SK-N-DZ (cell line): ENCODE data around the gene HOATZ.

ENCODE experiments used
- DNase-seq: peaks from one replicate; pipeline ENCODE4 v3.0.0-alpha.2; 2015; ENCODE audit warnings: low spot score

Gene HOATZ

DNA sequence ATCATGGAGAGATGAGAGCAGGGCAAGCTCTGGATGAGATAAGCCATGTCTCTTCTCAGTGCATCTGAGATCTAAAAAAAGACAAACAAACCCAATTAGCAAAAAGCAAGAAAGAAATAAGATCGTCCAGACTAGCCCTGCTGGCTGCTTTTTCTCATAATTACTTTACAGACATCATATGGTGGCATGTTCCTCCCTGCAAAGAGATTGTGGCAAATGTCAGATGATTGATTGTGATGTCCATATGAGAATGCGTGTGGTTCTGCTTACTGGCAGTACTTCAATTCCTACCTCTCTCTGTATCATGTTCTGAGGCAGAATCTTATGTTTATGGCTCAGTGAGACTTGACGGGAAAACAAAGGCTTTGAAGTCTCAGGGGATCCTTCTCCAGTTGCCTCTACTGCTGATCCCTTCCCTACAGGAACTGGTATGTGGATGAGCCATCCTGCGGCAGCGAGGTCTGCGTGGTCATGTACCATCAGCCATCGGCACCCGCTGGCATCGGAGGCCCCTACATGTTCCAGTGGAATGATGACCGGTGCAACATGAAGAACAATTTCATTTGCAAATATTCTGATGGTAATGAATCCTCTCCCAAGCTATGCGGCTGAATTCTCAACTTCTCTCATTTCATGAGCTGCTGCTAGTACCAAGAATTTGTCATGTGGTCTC, 34.8 kb downstream of the HOATZ start:
- DNase-seq, result peak; percentile 97

DNA sequence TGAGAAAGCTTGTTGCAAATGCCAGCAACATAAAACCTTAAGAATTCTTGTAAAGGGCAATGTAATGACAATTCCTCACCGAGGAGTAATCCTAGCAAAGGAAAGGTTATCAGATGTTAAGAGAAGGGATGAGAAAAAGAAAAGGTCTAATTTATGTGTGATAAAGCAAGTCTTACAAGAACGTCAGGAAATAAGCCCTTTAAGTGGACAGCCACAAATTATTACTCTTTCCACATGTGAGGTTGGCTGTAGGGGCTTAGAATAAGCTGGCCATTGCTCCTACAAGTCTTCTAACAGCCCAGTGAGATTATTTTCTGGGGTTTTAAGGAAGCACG, 35.3 kb downstream of the HOATZ start:
- no peak for DNase-seq

DNA sequence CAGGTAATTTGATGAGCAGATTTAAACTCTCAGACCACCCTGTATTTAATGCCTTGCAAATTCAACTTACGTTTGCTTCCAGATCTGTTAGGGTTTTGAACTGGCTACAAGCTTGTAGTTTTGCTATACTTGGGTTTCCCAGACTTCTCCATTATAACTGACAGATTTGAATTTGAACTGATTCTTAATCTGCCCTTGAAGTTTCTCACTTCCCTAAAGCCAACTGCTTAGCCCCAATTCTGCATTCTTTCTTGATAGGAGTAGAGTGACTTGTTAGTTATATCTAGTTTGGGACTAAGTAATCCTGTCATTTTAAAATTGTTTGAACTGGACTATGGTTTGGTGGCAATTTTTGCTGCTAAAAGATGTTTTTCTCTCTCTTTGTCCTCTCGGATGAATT, 35.7 kb downstream of the HOATZ start:
- no peak for DNase-seq

DNA sequence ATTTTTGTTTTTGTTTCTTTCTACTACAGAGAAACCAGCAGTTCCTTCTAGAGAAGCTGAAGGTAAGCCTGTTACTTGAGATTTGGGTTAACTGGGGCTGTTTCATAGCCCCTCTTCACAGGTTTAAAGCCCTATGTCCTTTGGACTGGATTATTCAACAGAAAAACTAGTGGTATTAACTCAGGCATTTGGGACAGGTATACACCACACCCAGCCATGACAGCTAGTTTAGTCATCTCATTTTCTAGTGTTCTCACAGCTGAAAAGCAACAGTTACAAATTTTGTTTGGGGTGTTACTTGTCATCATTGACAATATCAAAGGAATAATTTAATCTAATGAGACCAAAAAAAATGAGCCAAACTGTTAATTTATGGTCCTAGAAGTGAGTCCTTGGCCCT, 40.0 kb downstream of the HOATZ start:
- no peak for DNase-seq

DNA sequence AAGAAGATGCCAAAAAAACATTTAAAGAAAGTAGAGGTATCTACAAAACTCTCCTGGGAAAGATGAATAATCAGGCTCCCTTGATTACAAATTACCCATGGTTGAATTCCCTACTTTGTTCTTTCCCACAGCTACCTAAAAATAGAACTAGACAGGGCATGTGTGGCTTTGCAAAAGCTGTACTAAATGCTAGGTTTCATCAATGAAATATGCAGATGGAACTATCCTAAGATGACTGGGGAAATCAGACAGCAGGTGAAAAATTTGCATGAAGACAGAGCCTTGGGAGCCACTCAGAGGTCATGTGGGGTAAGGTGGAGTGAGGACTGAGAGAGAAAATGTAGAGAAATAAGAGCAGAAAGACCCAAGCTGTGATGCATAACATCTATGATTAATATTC, 40.7 kb downstream of the HOATZ start:
- no peak for DNase-seq

DNA sequence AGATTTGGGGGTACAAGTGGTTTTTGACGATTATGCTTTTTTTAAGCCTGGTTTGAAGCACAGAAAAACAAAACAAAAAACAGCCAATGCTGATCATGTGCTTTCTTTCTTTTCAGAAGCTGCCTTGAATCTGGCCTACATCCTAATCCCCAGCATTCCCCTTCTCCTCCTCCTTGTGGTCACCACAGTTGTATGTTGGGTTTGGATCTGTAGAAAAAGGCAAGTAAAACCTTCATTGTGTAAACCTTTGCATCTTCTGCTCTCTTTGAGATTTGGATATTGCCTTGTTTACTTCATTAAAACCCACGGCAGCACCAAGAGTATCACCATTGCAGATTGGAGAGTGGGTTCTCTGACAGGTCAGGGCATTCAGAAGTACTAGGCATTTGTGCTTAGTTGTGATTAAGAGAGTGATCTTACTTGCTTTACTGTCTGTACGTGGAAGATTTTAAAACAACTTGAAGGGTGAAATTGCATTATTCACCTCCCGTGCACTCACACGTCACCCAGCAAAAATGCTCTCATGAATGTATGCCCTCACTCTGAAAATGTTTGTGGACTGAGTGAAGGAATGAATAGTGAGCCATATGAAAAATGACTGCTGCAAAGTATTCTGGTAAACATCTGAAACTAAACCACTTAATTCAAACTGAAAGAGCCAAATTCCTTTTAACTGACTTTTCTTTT, 43.0 kb downstream of the HOATZ start:
- no peak for DNase-seq

DNA sequence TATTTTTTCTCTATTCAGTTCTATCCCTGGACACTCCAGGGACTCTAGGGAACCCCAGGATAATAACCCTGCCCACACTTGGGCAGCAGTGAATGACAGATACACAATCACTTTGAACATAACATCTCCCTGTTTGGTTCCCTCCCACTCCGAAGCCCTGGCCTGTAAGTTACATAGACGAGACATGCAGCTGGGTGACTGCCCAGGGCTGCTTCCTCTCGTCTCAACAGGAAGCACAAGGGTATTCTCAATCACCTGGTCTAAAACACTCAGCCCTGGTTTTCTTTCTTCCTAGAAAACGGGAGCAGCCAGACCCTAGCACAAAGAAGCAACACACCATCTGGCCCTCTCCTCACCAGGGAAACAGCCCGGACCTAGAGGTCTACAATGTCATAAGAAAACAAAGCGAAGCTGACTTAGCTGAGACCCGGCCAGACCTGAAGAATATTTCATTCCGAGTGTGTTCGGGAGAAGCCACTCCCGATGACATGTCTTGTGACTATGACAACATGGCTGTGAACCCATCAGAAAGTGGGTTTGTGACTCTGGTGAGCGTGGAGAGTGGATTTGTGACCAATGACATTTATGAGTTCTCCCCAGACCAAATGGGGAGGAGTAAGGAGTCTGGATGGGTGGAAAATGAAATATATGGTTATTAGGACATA, 45.4 kb downstream of the HOATZ start:
- DNase-seq, result no peak

DNA sequence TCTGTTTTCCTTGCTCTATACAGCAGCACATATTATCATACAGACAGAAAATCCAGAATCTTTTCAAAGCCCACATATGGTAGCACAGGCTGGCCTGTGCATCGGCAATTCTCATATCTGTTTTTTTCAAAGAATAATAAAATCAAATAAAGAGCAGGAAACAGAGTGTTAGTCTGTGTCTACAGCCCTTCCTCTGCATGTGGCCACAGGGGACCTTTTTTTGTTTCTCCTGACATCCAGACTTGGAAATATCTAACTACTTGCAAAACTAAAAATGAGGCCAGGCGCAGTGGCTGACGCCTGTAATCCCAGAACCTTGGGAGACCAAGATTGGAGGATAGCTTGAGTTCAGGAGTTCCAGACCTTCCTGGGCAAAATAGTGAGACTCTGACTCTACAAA, 46.2 kb downstream of the HOATZ start:
- no peak for DNase-seq

DNA sequence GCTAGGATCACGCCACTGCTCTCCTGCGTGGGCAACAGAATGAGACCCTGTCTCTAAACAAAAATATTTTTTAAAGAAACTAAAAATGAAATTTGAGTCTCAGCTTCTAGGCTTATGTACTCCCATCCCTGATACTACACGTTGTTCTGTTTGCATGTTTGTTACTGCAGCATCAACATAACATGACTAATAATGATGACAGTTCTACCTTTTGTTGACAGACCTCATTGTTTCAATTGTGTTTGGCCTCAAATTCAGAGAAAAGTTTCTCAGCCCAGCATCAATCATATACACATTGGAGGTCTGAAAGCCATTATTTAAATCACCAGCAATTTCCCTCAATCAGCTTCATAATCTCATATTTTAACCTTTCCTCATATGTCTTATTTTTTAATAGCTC, 46.7 kb downstream of the HOATZ start:
- DNase-seq, result no peak

DNA sequence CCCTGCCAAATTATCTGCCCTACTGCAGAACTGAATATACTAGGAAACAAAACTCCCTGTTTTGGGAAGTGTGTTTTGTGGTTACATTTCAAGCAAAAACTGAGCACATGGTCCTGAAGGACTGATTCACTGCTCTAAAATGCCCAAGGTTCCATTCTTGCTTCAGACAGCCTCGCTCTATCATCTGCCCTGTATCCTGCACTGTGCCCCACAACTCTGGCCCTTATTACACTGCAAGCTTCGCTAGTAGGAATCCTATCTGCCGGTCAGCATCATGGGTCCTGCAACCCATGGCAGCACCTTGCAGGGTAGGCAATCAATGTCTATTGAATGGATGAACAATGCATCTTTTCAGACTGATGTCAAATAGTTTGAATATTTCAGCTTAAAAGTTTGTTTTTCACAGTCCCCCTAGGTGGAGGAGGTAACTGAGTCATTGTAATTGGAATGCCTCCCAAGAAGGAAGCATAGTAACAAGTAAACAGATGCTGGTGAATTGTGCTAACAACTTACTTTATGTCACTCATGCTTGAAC, 47.3 kb downstream of the HOATZ start:
- DNase-seq, result no peak

DNA sequence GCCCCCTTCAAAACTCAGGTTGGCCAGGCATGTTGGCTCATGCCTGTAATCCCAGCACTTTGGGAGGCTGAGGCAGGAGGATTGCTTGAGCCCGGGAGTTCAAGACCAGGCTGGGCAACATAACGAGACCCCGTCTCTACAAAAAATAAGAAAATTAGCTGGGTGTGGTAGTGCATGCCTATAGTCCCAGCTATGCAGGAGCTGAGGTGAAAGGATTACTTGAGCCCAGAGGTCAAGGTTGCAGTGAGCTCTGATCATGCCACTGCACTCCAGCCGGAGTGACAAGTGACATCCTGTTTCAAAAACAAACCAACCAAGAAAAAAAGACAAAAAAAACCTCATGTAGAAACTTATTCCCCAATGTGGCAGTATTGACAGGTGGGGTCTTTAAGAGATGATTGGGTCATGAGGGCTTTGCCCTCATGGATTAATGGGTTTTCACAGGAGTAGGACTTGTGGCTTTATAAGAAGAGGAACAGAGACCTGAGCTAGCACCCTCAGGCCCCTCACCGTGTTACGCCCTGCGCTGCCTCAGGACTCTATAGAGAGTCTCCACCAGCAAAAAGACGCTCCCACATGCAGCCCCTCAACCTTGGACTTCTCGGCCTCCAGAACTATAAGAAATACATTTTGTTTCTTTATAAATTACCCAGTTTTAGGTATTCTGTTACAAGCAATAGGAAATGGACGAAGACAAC, 48.3 kb downstream of the HOATZ start:
- no peak for DNase-seq

DNA sequence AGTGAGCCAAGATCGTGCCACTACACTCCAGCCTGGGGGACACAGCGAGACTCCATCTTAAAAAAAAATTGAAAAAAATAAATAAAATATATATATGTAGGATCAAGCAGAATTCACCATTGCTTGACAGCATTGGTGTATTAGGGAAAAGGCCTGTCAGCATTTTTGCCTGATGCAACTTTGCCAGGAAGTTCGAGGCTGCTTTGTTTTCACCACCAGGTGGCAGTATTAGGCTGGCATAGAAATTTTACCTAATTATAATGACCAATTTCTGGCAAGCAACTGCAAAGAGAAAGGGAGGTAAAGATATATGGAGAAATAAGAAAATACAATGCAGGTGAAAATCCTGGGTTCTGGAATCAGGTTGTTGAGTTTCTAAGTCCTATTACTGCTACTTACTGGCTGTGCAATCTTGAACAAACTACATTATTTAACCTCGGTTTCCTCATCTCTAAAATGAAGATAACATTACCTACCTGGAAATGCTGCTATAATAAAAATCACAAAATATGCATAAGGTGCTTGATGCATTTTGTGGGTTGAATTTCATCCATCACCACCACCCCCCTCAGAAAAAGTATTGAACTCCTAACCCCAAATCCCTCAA, 50.6 kb downstream of the HOATZ start:
- DNase-seq, result peak; percentile 35

DNA sequence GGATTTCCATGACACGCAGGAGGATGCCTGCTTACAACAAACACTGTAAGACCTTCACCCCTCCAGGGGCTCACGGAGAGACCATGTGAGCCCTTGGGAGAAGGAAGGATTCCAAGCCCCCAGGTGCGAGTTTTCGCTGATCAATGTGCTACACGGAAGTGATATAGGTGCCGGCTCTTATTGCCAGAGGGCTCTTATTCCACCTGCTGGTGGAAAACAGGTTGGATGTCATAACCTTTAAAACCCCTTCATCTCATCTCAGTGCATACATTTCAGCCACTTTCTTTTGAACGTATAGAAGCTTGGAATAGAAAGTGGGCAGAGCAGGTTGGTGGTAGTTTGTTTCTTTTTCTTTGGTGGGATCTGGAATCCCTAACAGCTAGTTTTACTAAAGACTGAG, 51.7 kb downstream of the HOATZ start:
- DNase-seq, result no peak

DNA sequence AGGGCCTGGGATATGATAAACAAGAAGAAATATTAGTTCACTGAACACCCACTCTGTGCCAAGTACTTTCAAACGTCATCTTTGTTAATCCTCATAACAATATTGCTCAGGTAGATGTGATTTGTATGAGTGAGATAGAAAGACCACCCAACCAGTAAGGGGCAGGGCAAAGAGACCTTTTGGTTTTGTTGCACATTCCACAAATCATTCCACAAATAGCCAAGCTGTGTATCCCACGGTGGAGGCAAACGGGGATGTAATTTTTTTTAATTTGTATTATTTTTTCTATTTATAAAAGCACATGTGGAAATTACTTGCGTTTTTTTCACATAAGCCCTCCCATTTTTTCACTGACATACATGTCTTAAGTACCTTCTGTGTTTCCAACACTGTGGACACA, 54.9 kb downstream of the HOATZ start:
- DNase-seq, result no peak

DNA sequence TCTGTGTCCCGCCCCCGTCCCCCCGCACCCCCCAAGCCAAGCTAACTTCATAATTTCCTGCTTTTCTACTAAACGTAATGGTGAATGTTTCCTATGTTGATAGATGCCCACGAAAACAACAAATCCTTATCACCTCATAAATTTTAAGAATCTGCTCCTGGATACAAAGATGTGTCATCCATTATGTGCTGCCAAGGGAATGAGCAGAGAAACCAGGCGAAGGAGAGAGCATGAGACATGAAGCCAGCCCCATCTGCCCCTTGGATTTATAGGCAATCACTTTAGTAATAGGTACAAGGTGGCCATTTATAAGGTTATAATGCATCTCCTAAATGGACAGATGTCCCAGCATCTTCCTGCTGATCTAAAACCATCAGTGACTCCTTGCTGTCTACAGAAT, 56.2 kb downstream of the HOATZ start:
- no peak for DNase-seq

DNA sequence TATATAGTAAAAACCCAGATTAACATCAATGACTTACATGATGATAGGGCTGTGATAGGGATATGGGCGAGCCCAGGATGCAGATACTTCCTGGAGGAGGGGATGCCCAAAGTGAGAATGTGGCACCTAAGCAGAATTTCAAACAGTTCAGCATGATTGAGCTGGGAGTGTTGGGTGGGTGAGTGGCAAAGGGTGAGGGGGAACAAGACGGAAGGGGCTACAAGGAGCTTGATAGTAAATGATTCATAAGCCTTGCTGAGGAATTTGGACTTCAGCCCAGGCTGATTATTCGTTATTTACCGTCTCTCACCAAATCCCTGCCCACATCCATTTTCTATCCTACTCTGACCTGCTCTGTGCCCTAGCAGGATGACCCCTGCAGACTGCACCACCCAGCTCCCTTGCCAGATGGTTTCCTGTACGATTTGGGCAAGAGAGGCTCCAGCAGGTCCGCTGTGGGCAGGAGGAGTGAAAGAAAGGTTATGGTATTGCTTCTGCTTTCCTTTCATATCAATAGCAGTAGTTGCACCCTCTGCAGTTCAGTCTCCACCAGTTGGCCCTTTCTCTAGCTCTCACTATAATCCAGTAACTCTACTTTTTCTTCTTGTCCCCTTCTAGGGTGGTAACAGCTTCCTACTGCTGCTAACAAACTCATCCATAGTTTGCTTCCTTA, 57.4 kb downstream of the HOATZ start:
- no peak for DNase-seq

DNA sequence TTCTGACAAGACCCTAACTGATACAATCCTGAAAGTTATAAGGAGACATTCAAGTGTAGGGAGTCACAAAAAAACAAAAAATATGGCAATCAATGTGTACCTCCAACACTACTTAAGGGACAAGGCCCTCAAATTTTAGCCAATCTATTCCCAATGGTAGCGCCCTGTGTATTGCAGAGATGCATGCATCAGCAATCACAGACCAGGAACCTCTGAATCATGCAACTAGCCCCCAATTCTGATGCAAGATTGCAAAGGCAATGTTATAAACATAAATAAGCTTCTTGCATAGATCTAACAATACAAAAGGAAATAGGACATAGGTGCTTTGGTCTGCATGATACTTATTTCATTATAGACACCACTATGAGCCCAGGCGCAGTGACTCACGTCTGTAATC, 58.0 kb downstream of the HOATZ start:
- DNase-seq, result no peak

DNA sequence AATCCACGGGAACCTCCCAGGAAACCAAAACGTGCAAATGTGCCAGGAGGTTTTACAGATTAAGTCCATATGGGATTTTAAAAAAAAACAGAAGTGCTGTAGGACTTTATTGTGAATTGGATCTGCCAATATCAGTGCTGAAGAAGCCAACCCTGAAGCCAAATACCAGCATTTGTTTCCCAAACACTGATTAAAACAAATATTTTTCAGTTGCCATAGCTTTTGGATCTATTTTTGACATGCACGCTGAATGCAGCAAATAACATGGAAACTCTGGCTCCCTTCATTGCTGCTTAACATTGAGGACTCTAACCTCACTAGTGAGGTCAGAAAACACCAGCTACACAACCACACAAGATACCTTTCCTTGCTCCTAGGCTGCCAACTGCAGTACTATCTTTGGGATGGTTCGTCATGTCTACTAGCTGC, 59.3 kb downstream of the HOATZ start:
- no peak for DNase-seq

DNA sequence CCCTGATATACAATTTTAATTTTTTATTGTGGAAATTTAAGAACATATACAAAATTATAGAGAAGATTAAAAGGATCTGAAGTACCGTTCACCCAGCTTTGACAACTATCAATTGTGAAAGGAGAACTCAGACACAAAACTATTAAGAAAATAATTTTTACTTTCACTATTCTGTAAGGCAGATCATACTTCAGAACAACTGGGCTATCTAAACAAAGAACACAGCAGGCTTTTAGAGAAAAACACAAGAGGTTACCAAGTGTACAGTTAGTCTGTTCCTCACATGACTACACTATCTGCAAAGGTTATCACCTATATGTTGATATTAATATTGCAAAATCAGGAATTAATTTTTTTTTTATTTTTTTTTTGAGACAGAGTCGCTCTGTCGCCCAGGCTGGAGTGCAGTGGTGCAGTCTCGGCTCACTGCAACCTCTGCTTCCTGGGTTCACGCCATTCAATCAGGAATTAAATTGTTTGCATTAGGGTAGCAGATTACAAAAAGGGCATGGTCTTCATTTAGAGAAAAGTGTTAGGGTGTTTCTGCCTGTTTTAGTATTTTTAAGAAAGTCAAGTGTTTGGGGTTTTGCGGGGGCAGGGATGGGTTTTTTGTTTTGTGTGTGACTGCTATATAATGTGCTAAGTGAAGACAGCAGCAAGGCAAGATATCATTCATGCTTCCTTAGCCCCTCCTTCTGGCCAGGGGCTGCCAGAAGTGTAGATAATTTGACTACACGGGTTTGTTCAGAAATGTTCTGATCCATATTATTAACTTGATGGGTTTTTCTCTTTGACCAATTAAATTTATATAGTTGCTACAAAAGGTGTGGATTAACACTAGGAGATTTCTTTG, 60.0 kb downstream of the HOATZ start:
- DNase-seq, result no peak

DNA sequence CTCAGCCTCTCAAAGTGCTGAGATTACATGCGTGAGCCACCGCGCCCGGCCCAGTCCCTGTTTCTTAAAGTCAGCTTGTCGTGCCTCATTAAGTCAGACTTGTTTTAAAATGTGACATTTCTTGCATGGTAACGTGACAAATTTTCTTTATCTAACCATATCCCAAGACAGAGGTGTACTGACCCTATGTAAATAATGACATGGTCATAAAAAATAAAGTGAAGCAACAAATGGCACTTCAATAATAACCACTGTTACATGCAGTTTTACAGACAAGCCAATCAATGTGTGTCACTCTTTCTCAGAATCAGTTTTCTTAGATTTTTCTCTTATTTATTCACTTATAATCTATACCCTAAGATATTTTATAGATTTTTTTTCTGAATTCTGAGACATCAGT, 61.2 kb downstream of the HOATZ start:
- no peak for DNase-seq
